Measurements from ENCODE around the gene ATP6V0A1. TPM values are rescaled to one million over a fixed set of nuclear protein-coding genes. Genes with fewer than 3 reads are reported as not detected.

ATP6V0A1 gene
- total and polyA plus RNA-seq, 5 donors from 2014 or later: 13.8 to 28.1 (median 16.2) TPM

- peak overlapping the region; percentile 72 to 89 (median 80) for H3K4me3 Mint-ChIP-seq
- H3K27ac Mint-ChIP-seq: peak overlapping the region; percentile 42 to 90 (median 83)
- H3K36me3 Mint-ChIP-seq: no peaks in the 10 kb centered on the region
- H3K9me3 ChIP-seq (ENCODE audit: control insufficient read depth in 2 of 2, low read length in 2 of 2): no peaks in the 10 kb centered on the region
- H3K4me3 ChIP-seq (ENCODE audit: low read depth, low read length): peak overlapping the region; percentile 73
- DNase-seq (peak in 2 of 3 donors; percentile 76 to 80), ATAC-seq (ENCODE audit: low read depth in 2 of 2) (peak; percentile 30 to 43)
- no peaks in the 10 kb centered on the region for H3K27me3 ChIP-seq (ENCODE audit: control insufficient read depth, insufficient read depth, low read length)
- H3K27me3 Mint-ChIP-seq: peaks cover 12% of the 10 kb centered on the region
- peak overlapping the region; percentile 73 for H3K27ac ChIP-seq (ENCODE audit: insufficient read depth, low read length, poor library complexity, severe bottlenecking)
- H3K4me1 Mint-ChIP-seq: peaks cover 19 to 46% (median 37%) of the 10 kb centered on the region in 4 donors
- H3K36me3 ChIP-seq (ENCODE audit: control insufficient read depth, insufficient read depth, low read length): no peaks in the 10 kb centered on the region
- peaks cover 47% of the 10 kb centered on the region for H3K4me1 ChIP-seq (ENCODE audit: control insufficient read depth, insufficient read depth, low read length, poor library complexity, severe bottlenecking)
- no peaks in the 10 kb centered on the region for H3K9me3 Mint-ChIP-seq
These were observed 2.2 kb upstream of the ATP6V0A1 start for GRCh38 chr17:42456223-42457106.

- peaks cover 12% of the 10 kb centered on the region for H3K27me3 Mint-ChIP-seq
- H3K27me3 ChIP-seq (ENCODE audit: control insufficient read depth, insufficient read depth, low read length): no peaks in the 10 kb centered on the region
- H3K4me3 ChIP-seq (ENCODE audit: low read depth, low read length): peak overlapping the region; percentile 73
- peaks cover 19 to 46% (median 37%) of the 10 kb centered on the region in 4 donors for H3K4me1 Mint-ChIP-seq
- peak overlapping the region; percentile 77 to 89 (median 80) for H3K4me3 Mint-ChIP-seq
- H3K36me3 ChIP-seq (ENCODE audit: control insufficient read depth, insufficient read depth, low read length): peaks cover 4% of the 10 kb centered on the region
- no peaks in the 10 kb centered on the region for H3K9me3 Mint-ChIP-seq
- H3K27ac Mint-ChIP-seq: peak overlapping the region; percentile 59 to 90 (median 83)
- ATAC-seq (ENCODE audit: low read depth in 2 of 2): no peak
- no peaks in the 10 kb centered on the region for H3K9me3 ChIP-seq (ENCODE audit: control insufficient read depth in 2 of 2, low read length in 2 of 2)
- peaks cover 47% of the 10 kb centered on the region for H3K4me1 ChIP-seq (ENCODE audit: control insufficient read depth, insufficient read depth, low read length, poor library complexity, severe bottlenecking)
- no peaks in the 10 kb centered on the region for H3K36me3 Mint-ChIP-seq
- DNase-seq: no peak
- peak overlapping the region; percentile 73 for H3K27ac ChIP-seq (ENCODE audit: insufficient read depth, low read length, poor library complexity, severe bottlenecking)
These were observed 1.4 kb upstream of the ATP6V0A1 start for GRCh38 chr17:42457107-42457792.

DNA sequence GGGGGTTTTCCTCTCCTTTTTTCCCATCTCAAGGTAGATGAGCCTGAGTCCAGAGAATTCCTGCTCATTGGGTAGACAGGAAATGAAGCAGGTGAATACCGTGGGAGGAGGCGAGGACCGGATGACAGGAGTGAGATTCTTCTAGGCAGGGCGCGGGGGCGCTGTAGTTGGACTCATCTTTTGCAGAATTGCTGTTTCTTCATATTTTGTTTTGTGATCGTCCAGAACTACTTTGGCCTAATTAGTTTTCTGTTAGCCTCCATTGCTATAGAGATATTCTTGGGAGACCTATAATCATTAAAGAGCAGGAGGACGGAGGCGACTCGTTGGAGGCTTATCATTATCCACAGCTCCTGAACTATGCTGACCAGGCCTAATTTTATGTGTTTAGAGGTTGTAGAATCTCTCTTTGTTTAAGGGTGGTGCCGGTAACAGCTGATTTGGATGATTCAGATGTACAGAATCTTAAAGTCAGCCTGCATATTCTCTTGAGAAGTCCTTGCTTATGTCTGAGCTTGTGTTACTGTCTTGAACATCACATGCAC, 650 bp downstream of the ATP6V0A1 start:
- Histone ChIP-seq H3K4me3 (ENCODE audit: low read depth, low read length) (peak overlapping the region; percentile 69), H3K9me3 (ENCODE audit: control insufficient read depth in 2 of 2, low read length in 2 of 2) (no peaks in the 10 kb centered on the region), H3K27ac (ENCODE audit: insufficient read depth, low read length, poor library complexity, severe bottlenecking) (peak overlapping the region; percentile 84), H3K36me3 (ENCODE audit: control insufficient read depth, insufficient read depth, low read length) (peaks cover 4% of the 10 kb centered on the region), H3K4me1 (ENCODE audit: control insufficient read depth, insufficient read depth, low read length, poor library complexity, severe bottlenecking) (peaks cover 47% of the 10 kb centered on the region), H3K27me3 (ENCODE audit: control insufficient read depth, insufficient read depth, low read length) (no peaks in the 10 kb centered on the region)
- Mint-ChIP-seq H3K9me3 (no peaks in the 10 kb centered on the region), H3K27me3 (peaks cover 4% of the 10 kb centered on the region), H3K36me3 (peaks cover 8% of the 10 kb centered on the region), H3K27ac (peak overlapping the region; percentile 50 to 95 (median 95)), H3K4me1 (peaks cover 24 to 53% (median 39%) of the 10 kb centered on the region in 4 donors), H3K4me3 (peak overlapping the region; percentile 88 to 98 (median 94))
- ATAC-seq (ENCODE audit: low read depth in 2 of 2) (no peak), DNase-seq (peak in 2 of 3 donors; percentile 14 to 53)

- H3K36me3 Mint-ChIP-seq: peaks cover 8% of the 10 kb centered on the region
- peak; percentile 33 to 38 for ATAC-seq (ENCODE audit: low read depth in 2 of 2)
- H3K9me3 Mint-ChIP-seq: no peaks in the 10 kb centered on the region
- Histone ChIP-seq H3K9me3 (ENCODE audit: control insufficient read depth in 2 of 2, low read length in 2 of 2) (no peaks in the 10 kb centered on the region), H3K4me1 (ENCODE audit: control insufficient read depth, insufficient read depth, low read length, poor library complexity, severe bottlenecking) (peaks cover 47% of the 10 kb centered on the region), H3K27ac (ENCODE audit: insufficient read depth, low read length, poor library complexity, severe bottlenecking) (peak overlapping the region; percentile 84), H3K27me3 (ENCODE audit: control insufficient read depth, insufficient read depth, low read length) (no peaks in the 10 kb centered on the region), H3K36me3 (ENCODE audit: control insufficient read depth, insufficient read depth, low read length) (peaks cover 4% of the 10 kb centered on the region), H3K4me3 (ENCODE audit: low read depth, low read length) (peak overlapping the region; percentile 69)
- peaks cover 4% of the 10 kb centered on the region for H3K27me3 Mint-ChIP-seq
- peak overlapping the region in 2 of 3 donors; percentile 9 to 95 for H3K27ac Mint-ChIP-seq
- H3K4me3 Mint-ChIP-seq: peak overlapping the region; percentile 88 to 98 (median 94)
- DNase-seq: peak in 2 of 3 donors; percentile 60 to 75
- peaks cover 24 to 53% (median 39%) of the 10 kb centered on the region in 4 donors for H3K4me1 Mint-ChIP-seq
These were observed 1.2 kb downstream of the ATP6V0A1 start for GRCh38 chr17:42459801-42460281.

DNA sequence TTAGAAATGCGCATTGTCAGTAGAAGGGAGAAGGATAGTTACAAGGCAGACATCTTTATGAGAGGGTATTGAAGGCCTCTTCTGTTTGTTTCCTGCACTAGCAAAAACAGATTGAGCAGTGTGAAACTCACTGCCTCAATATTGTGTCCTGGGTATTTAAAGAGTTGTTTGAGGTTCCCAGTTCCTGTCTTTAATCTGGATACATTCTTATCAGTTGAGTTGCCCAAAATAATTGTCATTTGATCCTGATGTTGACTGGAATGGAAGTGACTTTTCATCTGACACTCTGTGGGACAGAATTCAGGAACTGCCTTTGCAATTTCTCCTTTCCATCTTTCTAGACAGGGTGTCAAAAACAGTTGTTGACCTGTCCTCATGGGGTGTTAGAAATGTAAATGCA, 1.7 kb downstream of the ATP6V0A1 start:
- ATAC-seq (ENCODE audit: low read depth in 2 of 2) (no peak), DNase-seq (no peak)
- Mint-ChIP-seq H3K4me3 (peak overlapping the region; percentile 88 to 98 (median 94)), H3K36me3 (peaks cover 8% of the 10 kb centered on the region), H3K4me1 (peaks cover 24 to 51% (median 38%) of the 10 kb centered on the region in 4 donors), H3K27me3 (peaks cover 4% of the 10 kb centered on the region), H3K27ac (no peak overlapping the region), H3K9me3 (no peaks in the 10 kb centered on the region)
- H3K27ac ChIP-seq (ENCODE audit: insufficient read depth, low read length, poor library complexity, severe bottlenecking): peak overlapping the region; percentile 35
- H3K4me3 ChIP-seq (ENCODE audit: low read depth, low read length): peak overlapping the region; percentile 69
- peaks cover 4% of the 10 kb centered on the region for H3K36me3 ChIP-seq (ENCODE audit: control insufficient read depth, insufficient read depth, low read length)
- H3K27me3 ChIP-seq (ENCODE audit: control insufficient read depth, insufficient read depth, low read length): no peaks in the 10 kb centered on the region
- no peaks in the 10 kb centered on the region for H3K9me3 ChIP-seq (ENCODE audit: control insufficient read depth in 2 of 2, low read length in 2 of 2)
- H3K4me1 ChIP-seq (ENCODE audit: control insufficient read depth, insufficient read depth, low read length, poor library complexity, severe bottlenecking): peaks cover 47% of the 10 kb centered on the region

DNA sequence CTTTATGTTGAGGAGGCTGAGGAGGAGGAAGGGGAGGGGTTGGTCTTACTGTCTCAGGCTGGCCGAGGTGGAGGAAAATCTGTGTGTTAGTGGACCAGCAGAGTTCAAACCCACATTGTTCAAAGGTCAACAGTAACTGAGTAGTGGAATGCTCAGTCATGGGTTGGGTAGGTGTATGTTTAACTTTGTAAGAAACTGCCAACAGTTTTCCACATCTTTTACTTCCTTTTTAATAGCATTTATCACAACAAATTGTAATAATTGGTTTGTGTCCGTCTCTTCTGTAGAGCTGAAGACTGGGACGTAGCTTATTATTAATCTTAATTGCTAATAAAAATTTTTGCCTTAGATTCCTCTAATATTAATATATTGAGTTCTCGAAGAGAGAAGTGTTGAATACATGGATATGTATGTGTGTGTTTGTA, 5.3 kb downstream of the ATP6V0A1 start:
- Mint-ChIP-seq H3K9me3 (no peaks in the 10 kb centered on the region), H3K27ac (no peak overlapping the region), H3K4me3 (no peak overlapping the region), H3K27me3 (peaks cover 4% of the 10 kb centered on the region), H3K36me3 (peaks cover 26% of the 10 kb centered on the region), H3K4me1 (peaks cover 13 to 26% (median 17%) of the 10 kb centered on the region in 4 donors)
- H3K27ac ChIP-seq (ENCODE audit: insufficient read depth, low read length, poor library complexity, severe bottlenecking): no peak overlapping the region
- DNase-seq (no peak), ATAC-seq (ENCODE audit: low read depth in 2 of 2) (no peak)
- peaks cover 18% of the 10 kb centered on the region for H3K4me1 ChIP-seq (ENCODE audit: control insufficient read depth, insufficient read depth, low read length, poor library complexity, severe bottlenecking)
- H3K27me3 ChIP-seq (ENCODE audit: control insufficient read depth, insufficient read depth, low read length): no peaks in the 10 kb centered on the region
- no peak overlapping the region for H3K4me3 ChIP-seq (ENCODE audit: low read depth, low read length)
- H3K36me3 ChIP-seq (ENCODE audit: control insufficient read depth, insufficient read depth, low read length): peaks cover 21% of the 10 kb centered on the region
- H3K9me3 ChIP-seq (ENCODE audit: control insufficient read depth in 2 of 2, low read length in 2 of 2): no peaks in the 10 kb centered on the region

DNA sequence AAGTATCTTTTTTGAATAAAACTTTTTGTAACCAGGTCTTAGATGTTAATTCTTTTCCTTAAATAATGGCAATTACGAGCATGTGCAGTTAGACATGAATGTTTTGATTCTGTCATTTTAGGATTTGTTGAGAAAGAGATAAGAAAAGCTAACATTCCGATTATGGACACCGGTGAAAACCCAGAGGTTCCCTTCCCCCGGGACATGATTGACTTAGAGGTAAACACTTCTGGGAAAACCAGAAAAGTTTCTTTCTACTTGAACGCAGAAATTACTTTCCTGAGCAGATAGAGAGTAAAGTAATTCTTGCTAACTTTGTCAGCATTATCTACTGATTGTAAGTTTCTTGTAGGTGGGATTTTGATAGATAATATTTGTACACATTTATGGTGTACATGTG, 9.2 kb downstream of the ATP6V0A1 start:
- H3K36me3 ChIP-seq (ENCODE audit: control insufficient read depth, insufficient read depth, low read length): peaks cover 38% of the 10 kb centered on the region
- H3K4me3 ChIP-seq (ENCODE audit: low read depth, low read length): no peak overlapping the region
- Mint-ChIP-seq H3K27me3 (peaks cover 4% of the 10 kb centered on the region), H3K9me3 (no peaks in the 10 kb centered on the region), H3K36me3 (peaks cover 33% of the 10 kb centered on the region), H3K27ac (peak overlapping the region in 1 of 3 donors; percentile 27), H3K4me3 (no peak overlapping the region), H3K4me1 (peaks cover 0 to 6% (median 5%) of the 10 kb centered on the region in 4 donors)
- H3K27me3 ChIP-seq (ENCODE audit: control insufficient read depth, insufficient read depth, low read length): no peaks in the 10 kb centered on the region
- H3K4me1 ChIP-seq (ENCODE audit: control insufficient read depth, insufficient read depth, low read length, poor library complexity, severe bottlenecking): no peaks in the 10 kb centered on the region
- DNase-seq (no peak), ATAC-seq (ENCODE audit: low read depth in 2 of 2) (no peak)
- H3K9me3 ChIP-seq (ENCODE audit: control insufficient read depth in 2 of 2, low read length in 2 of 2): no peaks in the 10 kb centered on the region
- H3K27ac ChIP-seq (ENCODE audit: insufficient read depth, low read length, poor library complexity, severe bottlenecking): no peak overlapping the region

Data from CD4-positive, CD25-positive, alpha-beta regulatory T cell (primary cell).